ENCODE measurements around the gene CDC14C.

The CDC14C gene

DNA sequence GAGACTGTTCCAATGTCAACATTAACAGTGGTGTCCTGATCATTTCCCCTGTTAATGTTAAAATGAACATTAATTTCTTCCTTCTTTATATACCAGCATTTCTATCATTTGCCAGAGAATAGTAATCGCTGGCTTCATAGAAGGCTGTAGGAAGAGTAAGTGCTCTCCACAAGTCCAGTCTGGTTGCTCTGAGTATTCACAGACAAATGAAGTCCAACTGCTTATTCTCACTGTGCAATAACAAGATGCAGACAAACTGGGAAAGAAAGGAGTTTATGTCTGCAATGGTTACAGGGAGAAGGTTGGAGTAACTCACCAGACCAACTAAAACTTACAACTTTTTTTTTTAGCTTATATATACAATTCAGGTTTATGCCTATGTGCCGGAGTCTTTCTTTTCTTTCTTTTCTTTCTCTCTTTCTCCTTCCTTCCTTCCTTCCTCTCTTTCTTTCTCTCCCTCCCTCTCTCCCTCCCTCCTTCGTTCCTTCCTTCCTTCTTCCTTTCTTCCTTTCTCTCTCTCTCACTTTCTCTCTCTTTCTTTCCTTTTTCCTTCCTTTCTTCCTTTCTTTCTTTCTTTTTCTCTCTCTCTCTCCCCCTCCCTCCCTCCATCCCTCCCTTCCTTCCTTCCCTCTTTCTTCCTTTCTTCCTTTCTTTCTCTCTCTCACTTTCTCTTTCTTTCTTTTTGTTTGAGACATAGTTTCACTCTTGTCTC, 19.1 kb downstream of the CDC14C start:
- TF ChIP-seq, protein P1, sequence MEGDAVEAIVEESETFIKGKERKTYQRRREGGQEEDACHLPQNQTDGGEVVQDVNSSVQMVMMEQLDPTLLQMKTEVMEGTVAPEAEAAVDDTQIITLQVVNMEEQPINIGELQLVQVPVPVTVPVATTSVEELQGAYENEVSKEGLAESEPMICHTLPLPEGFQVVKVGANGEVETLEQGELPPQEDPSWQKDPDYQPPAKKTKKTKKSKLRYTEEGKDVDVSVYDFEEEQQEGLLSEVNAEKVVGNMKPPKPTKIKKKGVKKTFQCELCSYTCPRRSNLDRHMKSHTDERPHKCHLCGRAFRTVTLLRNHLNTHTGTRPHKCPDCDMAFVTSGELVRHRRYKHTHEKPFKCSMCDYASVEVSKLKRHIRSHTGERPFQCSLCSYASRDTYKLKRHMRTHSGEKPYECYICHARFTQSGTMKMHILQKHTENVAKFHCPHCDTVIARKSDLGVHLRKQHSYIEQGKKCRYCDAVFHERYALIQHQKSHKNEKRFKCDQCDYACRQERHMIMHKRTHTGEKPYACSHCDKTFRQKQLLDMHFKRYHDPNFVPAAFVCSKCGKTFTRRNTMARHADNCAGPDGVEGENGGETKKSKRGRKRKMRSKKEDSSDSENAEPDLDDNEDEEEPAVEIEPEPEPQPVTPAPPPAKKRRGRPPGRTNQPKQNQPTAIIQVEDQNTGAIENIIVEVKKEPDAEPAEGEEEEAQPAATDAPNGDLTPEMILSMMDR (conservative IDR thresholded peaks at IDR 0.05), result no peak
- H3K27ac ChIP-seq, result no peak overlapping the region

DNA sequence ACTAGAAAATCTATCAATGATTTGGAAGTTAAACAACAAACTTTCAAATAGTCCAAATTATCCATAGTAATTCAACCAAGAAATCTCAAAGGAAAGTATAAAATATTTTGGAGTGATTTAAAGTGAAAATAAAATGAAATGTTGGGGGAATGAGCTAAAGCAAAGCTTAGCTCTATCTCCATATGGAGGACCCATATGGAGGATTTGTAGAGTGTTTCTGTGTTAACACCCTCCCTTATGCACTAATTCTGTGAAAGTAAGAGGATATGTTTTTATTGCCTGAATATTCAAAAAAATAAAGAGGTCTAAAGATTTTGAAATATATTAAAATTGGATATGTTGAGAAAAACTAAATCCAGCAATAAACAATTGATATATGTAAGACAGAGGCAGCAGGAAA, 31.6 kb downstream of the CDC14C start:
- TF ChIP-seq, protein P1 (conservative IDR thresholded peaks at IDR 0.05), result no peak
- H3K27ac ChIP-seq, result no peak overlapping the region

DNA sequence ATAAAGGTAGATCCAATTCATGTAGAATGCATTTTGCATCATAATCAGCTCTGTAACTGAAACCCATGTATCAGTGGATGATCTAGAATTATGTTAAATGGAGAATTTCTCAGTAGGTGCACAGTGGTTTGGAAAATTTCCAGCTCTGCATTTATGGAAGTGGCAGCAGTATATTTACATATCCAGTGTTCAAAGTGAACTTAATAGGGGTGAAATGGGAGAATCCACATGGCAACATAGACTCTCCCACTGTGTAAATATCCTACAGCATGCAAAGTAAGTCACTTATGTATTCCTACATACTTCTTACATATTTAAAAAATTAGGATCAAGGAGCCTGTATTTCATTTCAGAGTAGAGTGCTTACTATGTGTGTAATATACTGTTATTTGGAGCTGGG, 35.3 kb downstream of the CDC14C start:
- H3K27ac ChIP-seq, result no peak overlapping the region

DNA sequence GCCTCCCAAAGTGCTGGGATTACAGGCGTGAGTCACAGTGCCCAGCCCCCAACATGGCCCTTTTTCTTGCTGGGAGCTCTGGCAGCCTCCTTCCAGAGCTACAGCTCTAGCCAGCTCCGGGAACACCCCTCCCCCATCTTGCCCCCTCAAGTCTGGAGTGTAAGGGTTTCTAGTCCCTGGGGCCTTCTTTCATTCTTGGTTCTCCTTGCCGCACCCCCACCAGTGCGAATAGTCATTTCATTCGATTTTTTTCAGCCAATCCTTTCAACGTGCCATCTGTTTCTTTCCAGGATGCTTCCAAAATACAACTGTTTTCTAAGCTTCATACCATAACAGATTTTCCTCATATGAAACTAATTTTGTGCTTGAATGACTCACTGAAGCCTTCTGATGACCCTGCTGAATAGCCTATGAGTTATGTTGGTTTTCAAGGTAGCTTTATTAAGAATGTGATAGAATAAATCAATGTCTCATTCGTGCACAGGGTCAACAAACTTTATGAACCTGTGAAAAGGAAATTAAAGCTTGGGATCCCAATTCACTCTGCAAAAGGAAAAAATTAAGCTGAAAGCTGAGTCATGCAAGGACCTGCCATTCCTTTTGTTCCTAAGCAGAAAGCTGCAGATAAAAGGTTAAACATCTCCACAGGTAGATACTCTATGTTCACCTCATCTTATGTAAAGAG, 38.6 kb downstream of the CDC14C start:
- no peak overlapping the region for H3K27ac ChIP-seq
- TF ChIP-seq, protein P1 (conservative IDR thresholded peaks at IDR 0.05), result no peak

More for the DNA sequence above, 35.3 kb downstream of the CDC14C start:
- TF ChIP-seq, protein P1 (conservative IDR thresholded peaks at IDR 0.05), result no peak

DNA sequence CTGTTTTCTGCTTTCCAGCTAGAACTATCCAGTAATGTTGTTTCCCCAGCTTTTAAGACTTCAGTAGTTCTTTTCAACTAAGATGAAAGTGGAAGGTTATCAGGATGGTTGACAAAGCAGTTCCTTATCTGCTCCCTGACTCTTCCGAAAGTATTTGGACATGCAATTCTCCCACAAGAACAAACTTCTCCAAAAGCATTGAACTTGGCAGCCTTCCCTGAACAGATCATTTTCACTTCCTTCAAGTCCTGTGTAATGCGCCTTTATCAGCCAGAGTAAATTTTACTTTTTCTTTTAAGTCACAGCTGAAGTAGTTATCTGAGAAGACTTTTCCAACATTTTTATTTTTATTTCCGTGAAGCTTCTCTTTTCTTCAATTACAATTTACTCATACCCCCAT, 39.7 kb downstream of the CDC14C start:
- TF ChIP-seq, protein P1 (conservative IDR thresholded peaks at IDR 0.05), result no peak
- H3K27ac ChIP-seq, result no peak overlapping the region

DNA sequence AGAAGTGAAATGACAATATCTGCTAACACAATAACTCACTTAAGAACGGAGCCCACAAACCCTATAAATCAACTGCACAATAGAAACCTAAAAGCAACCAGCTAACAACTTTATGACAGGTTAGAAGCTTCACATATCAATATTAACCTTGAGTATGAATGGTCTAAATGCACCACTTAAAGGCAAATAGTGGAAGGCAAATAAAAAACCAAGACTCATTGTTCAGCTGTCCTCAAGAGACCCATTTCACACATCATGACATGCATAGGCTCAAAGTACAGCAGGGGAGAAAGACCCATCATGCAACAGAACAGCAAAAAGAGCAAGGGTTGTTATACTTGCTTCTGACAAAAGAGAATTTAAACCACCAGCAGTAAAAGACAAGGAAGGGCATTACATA, 46.8 kb downstream of the CDC14C start:
- TF ChIP-seq, protein P1 (conservative IDR thresholded peaks at IDR 0.05), result no peak
- no peak overlapping the region for H3K27ac ChIP-seq

DNA sequence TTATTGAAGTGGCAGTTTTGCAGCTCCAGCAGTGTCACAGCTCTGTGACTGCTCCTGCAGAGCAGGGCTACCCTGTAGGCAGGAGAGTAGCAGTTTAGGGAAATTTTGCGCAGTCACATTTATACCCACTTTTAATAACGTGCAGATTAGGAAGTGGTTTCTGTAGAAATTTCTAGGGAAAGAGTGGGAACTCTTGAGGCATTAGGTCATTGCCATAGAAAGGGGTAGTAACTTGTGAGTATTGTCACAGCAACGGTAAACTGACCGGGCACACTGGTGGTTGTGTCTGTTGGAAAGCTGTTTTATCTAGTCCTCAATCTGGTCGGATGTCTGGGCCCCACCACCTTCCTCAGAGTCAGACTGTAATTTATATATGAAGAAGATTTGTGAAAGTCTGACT, 51.9 kb downstream of the CDC14C start:
- no peak overlapping the region for H3K27ac ChIP-seq
- TF ChIP-seq, protein P1 (conservative IDR thresholded peaks at IDR 0.05), result no peak

Measured in VCaP (cell line).